GM12892 (cell line): ENCODE data around the gene HNF4A.

ENCODE experiments used
- POLR2A ChIP-seq: IDR thresholded peaks from 2 replicates; pipeline ENCODE4 v1.6.1; 2011; ENCODE audit warnings: low read depth, low read length, control low read depth
- POLR2AphosphoS5 ChIP-seq: IDR thresholded peaks from 2 replicates; pipeline ENCODE4 v1.6.1; 2011; ENCODE audit warnings: low read depth, low read length, control low read depth

- TF ChIP-seq POLR2A (no peak), POLR2AphosphoS5 (no peak)
These were observed 8.6 kb downstream of the HNF4A start for GRCh38 chr20:44364068-44364467.
